Small intestine (tissue), 7 donors: ENCODE data around the gene FHIT. TPM values are rescaled to one million over a fixed set of nuclear protein-coding genes. Genes with fewer than 3 reads are reported as not detected.
A peak's percentile ranks its signal among the peaks of the same experiment; 100 is the strongest.

Experiments used
- DNase-seq, 2 donors: peaks; one replicate each; pipeline versions ENCODE4 v3.0.0 to v3.0.0-alpha.2; 2013
- FAIRE-seq: peaks from 2 replicates; lab custom pipeline; 2012; peaks lifted over from hg19 to GRCh38; lab: Jason Lieb, UNC
- H3K27ac ChIP-seq, 3 donors: one replicate each; pipeline ENCODE4 v1.5.1; 2013; ENCODE audit warnings: low read length in 2 of 3, mild to moderate bottlenecking in 2 of 3, control low read depth in 1 of 3, inconsistent platforms in 1 of 3, low read depth in 1 of 3, moderate library complexity in 1 of 3
- H3K27me3 ChIP-seq, 3 donors: one replicate each; pipeline ENCODE4 v1.6.1; 2013; ENCODE audit warnings: low read length in 3 of 3, inconsistent platforms in 1 of 3; ENCODE audit not compliant: control insufficient read depth in 3 of 3, insufficient read depth in 3 of 3
- H3K36me3 ChIP-seq, 3 donors: one replicate each; pipeline ENCODE4 v1.6.1; 2013; ENCODE audit warnings: low read length in 3 of 3, inconsistent platforms in 1 of 3, low read depth in 1 of 3, mild to moderate bottlenecking in 1 of 3, moderate library complexity in 1 of 3; ENCODE audit not compliant: control insufficient read depth in 3 of 3, insufficient read depth in 2 of 3
- H3K4me1 ChIP-seq, 3 donors: one replicate each; pipeline ENCODE4 v1.6.1; 2013; ENCODE audit warnings: low read length in 2 of 3, inconsistent platforms in 1 of 3, low read depth in 1 of 3, mild to moderate bottlenecking in 1 of 3, moderate library complexity in 1 of 3; ENCODE audit not compliant: control insufficient read depth in 3 of 3, insufficient read depth in 2 of 3
- H3K4me3 ChIP-seq, 3 donors: one replicate each; pipeline ENCODE4 v1.5.1; 2013; ENCODE audit warnings: low read length in 3 of 3, control low read depth in 1 of 3, inconsistent platforms in 1 of 3, low read depth in 1 of 3, mild to moderate bottlenecking in 1 of 3, moderate library complexity in 1 of 3
- H3K9me3 ChIP-seq, 2 donors: one replicate each; pipeline ENCODE4 v1.6.1; 2013; ENCODE audit warnings: low read depth in 1 of 2, low read length in 1 of 2; ENCODE audit not compliant: control insufficient read depth in 2 of 2, insufficient read depth in 1 of 2
- WGBS, 3 donors: extraction: QIAGEN DNeasy Blood & Tissue Kit; methylation state at CpG; one replicate each; pipeline ENCODE4 v1.1.7; 2013; 5-methylcytosine and 5-hydroxymethylcytosine counted together
- polyA plus RNA-seq, 4 donors: library from polyadenylated mRNA; stranded (reverse) in 3 of 4; unstranded in 1 of 4; fragments of 200-250 nt in 3 of 4; fragments of 120-200 nt in 1 of 4; gene quantifications; one replicate each; pipeline versions ENCODE4 v1.2.1 to v1.2.3, GENCODE V29; 2013
- donor health status: healthy with polysubstance abuse.
- donor health status: control.
- donor health status: control.
- donor health status: Bipolar disorder and iron deficiency.
- donor health status: healthy.

FHIT gene
- polyA plus RNA-seq, 4 donors = 4.4 to 30.4 (median 7.0) TPM

DNA sequence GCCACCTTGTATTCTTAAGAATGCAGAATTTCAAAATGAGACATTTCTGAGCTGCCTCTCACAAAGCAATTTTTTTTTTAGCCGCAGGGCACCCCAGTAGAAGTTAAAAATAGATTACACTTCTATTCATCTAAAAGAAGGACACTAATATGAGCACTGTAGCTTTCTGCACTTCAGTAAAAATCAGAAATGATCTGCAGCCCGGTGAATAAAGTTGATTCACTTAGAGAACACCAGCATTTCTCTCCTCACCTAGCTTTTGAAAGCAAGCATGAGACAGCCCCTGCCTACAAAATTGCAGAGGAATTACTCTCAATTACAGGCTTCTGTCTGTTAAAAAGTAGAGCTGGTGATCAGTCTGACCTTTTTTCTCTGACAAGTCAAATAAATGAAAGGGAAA, 1062.4 kb downstream of the FHIT start:
- Histone ChIP-seq H3K9me3 (no peaks in the 10 kb centered on the region), H3K4me3 (no peak overlapping the region), H3K36me3 (no peaks in the 10 kb centered on the region), H3K4me1 (no peaks in the 10 kb centered on the region), H3K27me3 (no peaks in the 10 kb centered on the region), H3K27ac (no peak overlapping the region)
- no peak for FAIRE-seq
- WGBS, 3 donors = 70 to 77% (median 70%) methylated on average over 2 of the region's 2 CpGs
- DNase-seq = no peak

DNA sequence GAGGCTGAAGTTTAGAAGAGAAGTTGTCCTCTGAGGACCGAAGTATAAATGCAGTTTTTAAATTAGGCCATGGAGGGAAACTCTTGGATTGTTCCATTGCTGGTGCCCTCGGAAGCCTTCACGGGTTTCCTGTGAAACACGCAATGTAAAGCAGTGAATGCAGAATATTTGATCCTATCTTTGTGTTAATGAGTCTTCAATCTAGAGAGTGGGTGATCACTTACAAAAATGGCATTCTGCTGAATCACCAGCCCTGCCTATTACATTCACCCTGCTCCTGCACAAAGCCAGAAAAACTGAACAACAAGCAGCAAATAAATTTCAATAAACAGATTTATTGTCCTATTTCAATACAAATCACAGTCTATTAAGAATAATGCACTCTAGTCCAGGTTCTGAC, 1063.9 kb downstream of the FHIT start:
- H3K36me3 ChIP-seq = no peaks in the 10 kb centered on the region
- H3K27me3 ChIP-seq = no peaks in the 10 kb centered on the region
- FAIRE-seq (no peak), DNase-seq (no peak)
- no peak overlapping the region for H3K4me3 ChIP-seq
- WGBS, 3 donors = 94 to 97% (median 97%) methylated on average over 4 of the region's 4 CpGs
- H3K4me1 ChIP-seq = no peaks in the 10 kb centered on the region
- no peaks in the 10 kb centered on the region for H3K9me3 ChIP-seq
- H3K27ac ChIP-seq = no peak overlapping the region

DNA sequence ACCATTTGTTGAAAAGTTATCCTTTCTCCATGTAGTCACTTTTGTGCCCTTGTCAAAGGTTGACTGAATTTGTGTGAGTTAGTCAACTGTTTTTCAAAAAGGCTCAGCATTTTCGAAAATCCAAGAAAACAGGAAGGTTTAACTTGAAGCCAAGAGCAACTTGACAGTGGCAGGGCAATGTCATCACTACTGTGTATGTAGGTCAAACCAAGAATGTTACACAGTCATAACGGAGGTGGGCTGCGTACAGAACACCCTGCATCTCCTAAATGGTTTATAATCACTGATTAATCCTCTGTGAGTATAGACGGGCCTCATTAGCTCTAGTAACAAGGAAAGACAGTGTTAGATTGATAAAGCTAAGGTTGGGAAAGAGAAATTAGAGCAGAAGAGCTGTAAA, 1064.9 kb downstream of the FHIT start:
- WGBS, 3 donors = 81 to 84% (median 83%) methylated on average over 4 of the region's 4 CpGs
- DNase-seq (no peak), FAIRE-seq (no peak)
- Histone ChIP-seq H3K4me1 (no peaks in the 10 kb centered on the region), H3K4me3 (no peak overlapping the region), H3K27me3 (no peaks in the 10 kb centered on the region), H3K36me3 (no peaks in the 10 kb centered on the region), H3K9me3 (no peaks in the 10 kb centered on the region), H3K27ac (no peak overlapping the region)

DNA sequence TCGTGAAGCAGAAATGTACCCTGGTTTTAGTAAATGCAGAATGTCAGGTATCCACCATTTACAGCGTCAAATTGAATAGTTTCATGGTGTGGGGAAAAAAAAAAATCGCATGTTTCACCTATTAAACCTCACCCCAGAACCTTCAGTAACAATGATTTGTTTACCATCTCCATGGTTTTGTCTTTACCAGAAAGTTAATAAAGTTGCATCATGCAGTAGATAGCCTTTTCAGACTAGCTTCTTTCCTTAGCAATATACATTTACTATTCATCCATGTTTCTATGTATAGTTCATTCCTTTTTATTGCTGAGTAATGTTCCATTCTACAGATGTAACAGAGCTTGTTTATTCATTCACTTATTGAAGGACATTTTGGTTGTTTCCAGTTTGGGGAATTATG, 1066.1 kb downstream of the FHIT start:
- Histone ChIP-seq H3K27me3 (no peaks in the 10 kb centered on the region), H3K9me3 (no peaks in the 10 kb centered on the region), H3K36me3 (no peaks in the 10 kb centered on the region), H3K27ac (no peak overlapping the region), H3K4me1 (no peaks in the 10 kb centered on the region), H3K4me3 (no peak overlapping the region)
- WGBS, 3 donors = 90 to 93% (median 93%) methylated on average over 3 of the region's 3 CpGs
- DNase-seq (no peak), FAIRE-seq (no peak)

DNA sequence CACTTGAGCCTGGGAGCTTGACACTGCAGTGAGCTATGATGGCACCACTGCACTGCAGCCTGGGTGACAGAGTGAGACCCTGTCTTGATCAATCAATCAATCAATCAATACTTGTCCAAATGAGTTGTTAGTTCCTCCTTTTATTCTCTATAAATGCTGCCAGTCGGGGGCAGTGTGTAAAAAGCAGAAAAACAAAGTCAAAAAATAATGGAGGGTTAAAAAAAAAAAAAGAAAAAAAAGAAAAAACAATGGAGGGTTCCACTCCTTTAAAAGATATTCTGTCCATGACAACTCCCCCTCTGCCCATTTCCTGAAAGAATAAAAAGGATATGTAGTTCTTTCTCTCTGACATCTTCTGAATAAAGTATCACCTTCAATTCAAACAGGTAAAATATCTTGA, 1068.6 kb downstream of the FHIT start:
- 64 to 77% (median 64%) methylated on average over 1 of the region's 1 CpG for WGBS, 3 donors
- H3K9me3 ChIP-seq = no peaks in the 10 kb centered on the region
- no peaks in the 10 kb centered on the region for H3K36me3 ChIP-seq
- H3K4me1 ChIP-seq = no peaks in the 10 kb centered on the region
- no peaks in the 10 kb centered on the region for H3K27me3 ChIP-seq
- DNase-seq = no peak
- H3K27ac ChIP-seq = no peak overlapping the region
- no peak overlapping the region for H3K4me3 ChIP-seq
- FAIRE-seq = no peak

DNA sequence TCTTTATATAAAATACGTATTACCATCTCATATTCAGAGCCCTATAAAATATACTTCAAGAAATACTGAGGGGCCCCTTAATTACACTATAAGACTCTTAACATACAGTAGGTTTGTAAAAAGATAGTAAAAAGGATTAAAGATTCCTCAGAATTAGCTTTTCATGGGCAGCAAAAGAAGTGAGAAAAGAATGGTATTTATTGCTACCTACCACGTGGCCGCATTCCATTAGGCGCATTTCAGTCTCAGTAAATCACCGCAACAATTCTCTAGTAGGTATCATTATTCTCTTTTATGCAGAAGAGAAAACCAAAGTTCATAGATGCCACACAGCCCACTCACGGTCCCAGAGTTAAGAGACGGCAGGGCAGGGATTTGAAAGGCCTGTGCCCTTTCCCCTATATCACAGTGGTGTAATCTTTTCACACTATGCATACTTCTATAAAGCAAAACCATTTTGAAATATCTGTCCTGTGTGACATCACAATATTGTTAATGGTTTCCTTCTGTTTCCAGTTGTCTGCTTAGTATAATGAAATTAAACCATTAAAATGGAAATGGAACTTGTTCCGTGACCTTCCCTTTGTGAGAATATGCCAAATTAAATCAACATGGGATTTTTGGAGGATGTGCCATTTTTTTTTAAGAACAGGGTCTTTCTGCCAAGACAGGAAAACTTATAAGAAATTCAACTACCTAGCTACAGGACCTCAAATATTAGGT, 1072.2 kb downstream of the FHIT start:
- H3K36me3 ChIP-seq = no peaks in the 10 kb centered on the region
- H3K9me3 ChIP-seq = no peaks in the 10 kb centered on the region
- 94 to 95% (median 95%) methylated on average over 8 of the region's 8 CpGs for WGBS, 3 donors
- H3K27me3 ChIP-seq = no peaks in the 10 kb centered on the region
- peak in 1 of 2 donors; percentile 5 for DNase-seq
- H3K27ac ChIP-seq = no peak overlapping the region
- FAIRE-seq = no peak
- no peak overlapping the region for H3K4me3 ChIP-seq
- no peaks in the 10 kb centered on the region for H3K4me1 ChIP-seq

DNA sequence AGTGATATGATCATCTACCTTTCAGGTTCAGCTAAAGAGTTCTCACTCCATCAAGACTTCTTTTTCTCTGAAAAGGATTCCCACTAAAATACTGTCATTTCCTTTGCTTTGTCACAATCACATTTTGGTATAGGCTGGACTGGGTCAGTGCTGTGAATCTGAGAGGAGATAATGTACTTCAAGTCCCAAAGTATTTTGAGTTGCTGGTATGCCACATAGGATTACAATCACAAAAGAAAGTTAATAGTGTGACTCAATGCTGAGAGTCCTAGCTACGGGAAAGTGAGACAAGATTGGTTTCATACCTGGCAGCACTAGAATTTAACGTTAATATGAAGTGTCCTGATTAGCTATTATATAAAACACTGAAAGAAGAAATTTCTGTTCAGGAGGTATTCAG, 1073.5 kb downstream of the FHIT start:
- Histone ChIP-seq H3K9me3 (no peaks in the 10 kb centered on the region), H3K36me3 (no peaks in the 10 kb centered on the region), H3K4me1 (no peaks in the 10 kb centered on the region), H3K27me3 (no peaks in the 10 kb centered on the region), H3K27ac (no peak overlapping the region), H3K4me3 (no peak overlapping the region)
- FAIRE-seq = no peak
- WGBS, 3 donors = 88 to 92% (median 91%) methylated on average over 2 of the region's 2 CpGs
- no peak for DNase-seq

DNA sequence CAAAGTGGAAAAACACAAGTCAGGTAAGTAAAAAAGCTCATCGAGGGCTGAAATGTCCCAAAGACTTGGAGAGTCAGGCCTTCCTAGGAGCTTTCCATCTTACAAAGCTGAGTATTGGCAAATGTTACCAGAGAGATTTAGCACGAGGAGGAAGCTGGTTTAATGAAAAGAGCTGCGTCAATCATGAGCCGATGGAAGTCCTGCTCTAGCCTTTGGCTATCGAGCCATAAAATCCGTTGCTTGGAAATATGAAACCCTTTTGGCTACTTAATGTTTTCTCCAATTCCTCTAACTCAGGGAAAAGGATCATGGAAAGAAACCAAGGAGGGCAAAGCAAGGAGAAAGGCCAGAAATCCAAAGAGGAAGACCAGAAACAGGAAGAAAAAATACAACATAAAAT, 1074.6 kb downstream of the FHIT start:
- DNase-seq (no peak), FAIRE-seq (no peak)
- WGBS, 3 donors = 89 to 93% (median 91%) methylated on average over 6 of the region's 6 CpGs
- Histone ChIP-seq H3K4me3 (no peak overlapping the region), H3K36me3 (no peaks in the 10 kb centered on the region), H3K27me3 (no peaks in the 10 kb centered on the region), H3K4me1 (no peaks in the 10 kb centered on the region), H3K27ac (no peak overlapping the region), H3K9me3 (no peaks in the 10 kb centered on the region)

DNA sequence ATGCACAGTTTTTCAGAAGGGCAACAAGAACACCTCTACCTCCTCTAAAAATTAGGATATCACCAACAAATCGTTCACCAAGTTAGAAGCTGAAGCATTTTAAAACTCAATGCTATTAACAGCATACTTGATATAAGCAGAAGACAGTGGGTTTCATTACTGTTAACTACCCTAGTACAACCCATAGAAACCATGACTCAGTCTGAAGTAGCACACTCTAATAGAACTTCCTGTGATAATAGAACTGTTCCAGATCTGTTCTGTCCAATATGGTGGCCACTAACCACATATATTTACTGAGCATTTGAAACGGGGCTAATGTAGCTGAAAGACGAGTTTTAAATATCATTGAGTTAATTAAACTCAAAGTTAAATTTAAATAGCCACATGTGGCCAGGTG, 1075.6 kb downstream of the FHIT start:
- 87 to 91% (median 89%) methylated on average over 3 of the region's 3 CpGs for WGBS, 3 donors
- no peak for DNase-seq

More for the DNA sequence above, 1075.6 kb downstream of the FHIT start:
- FAIRE-seq = no peak
- Histone ChIP-seq H3K4me3 (no peak overlapping the region), H3K9me3 (no peaks in the 10 kb centered on the region), H3K27me3 (no peaks in the 10 kb centered on the region), H3K27ac (no peak overlapping the region), H3K36me3 (no peaks in the 10 kb centered on the region), H3K4me1 (no peaks in the 10 kb centered on the region)
